ENCODE data around the gene MYMX. TPM values are rescaled to one million over a fixed set of nuclear protein-coding genes. Genes with fewer than 3 reads are reported as not detected.

The MYMX gene
- total RNA-seq, 1 donor from 2014 or later = 11.2 TPM

DNA sequence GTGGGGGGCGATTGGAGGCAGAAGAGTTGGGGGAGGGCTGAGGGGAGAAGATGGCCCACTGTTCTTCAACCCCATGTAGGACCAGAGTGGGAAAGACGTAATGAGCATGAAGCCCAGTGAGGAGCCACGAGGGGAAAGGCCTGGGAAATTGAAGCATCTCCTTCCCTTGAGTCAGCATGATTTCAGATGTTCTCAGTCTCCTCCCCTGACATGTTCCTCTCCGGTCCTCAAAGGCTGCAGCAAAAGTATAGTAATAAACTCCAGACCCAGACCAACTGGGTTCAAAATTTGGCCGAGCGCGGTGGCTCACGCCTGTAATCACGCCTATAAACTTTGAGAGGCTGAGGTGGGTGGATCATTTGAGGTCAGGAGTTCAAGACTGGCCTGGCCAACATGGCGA lies 50.5 kb downstream of the MYMX start:
- H3K4me1 Mint-ChIP-seq (ENCODE audit: unreplicated experiment) = peaks cover 36% of the 10 kb centered on the region
- peaks cover 14% of the 10 kb centered on the region for H3K27me3 Mint-ChIP-seq (ENCODE audit: unreplicated experiment)
- TF ChIP-seq CTCF (IDR thresholded peaks at IDR 0.05; ENCODE audit: unreplicated experiment) = no peak
- no peaks in the 10 kb centered on the region for H3K36me3 Mint-ChIP-seq (ENCODE audit: low read depth, unreplicated experiment)
- DNase-seq (ENCODE audit: low spot score) = no peak
- no peak overlapping the region for H3K27ac Mint-ChIP-seq (ENCODE audit: unreplicated experiment)
- H3K9me3 Mint-ChIP-seq (ENCODE audit: unreplicated experiment) = no peaks in the 10 kb centered on the region
- H3K4me3 Mint-ChIP-seq (ENCODE audit: unreplicated experiment) = no peak overlapping the region

Other genes with a start within 250 kb of the MYMX start
- 30.3 TPM for gene MRPL14, start 89.5 kb upstream of the MYMX start, total RNA-seq (ENCODE audit: unreplicated experiment)
- 33.4 TPM for gene TMEM63B, start 89.4 kb upstream of the MYMX start, total RNA-seq (ENCODE audit: unreplicated experiment)
- gene CAPN11, start 58.1 kb upstream of the MYMX start, total RNA-seq (ENCODE audit: unreplicated experiment) = 2.3 TPM
- 142 TPM for gene SLC29A1, start 6.7 kb downstream of the MYMX start, total RNA-seq (ENCODE audit: unreplicated experiment)
- gene HSP90AB1, start 30.2 kb downstream of the MYMX start, total RNA-seq (ENCODE audit: unreplicated experiment) = 962 TPM
- 31.8 TPM for gene SLC35B2, start 40.6 kb downstream of the MYMX start, total RNA-seq (ENCODE audit: unreplicated experiment)
- gene NFKBIE, start 48.6 kb downstream of the MYMX start, total RNA-seq (ENCODE audit: unreplicated experiment) = 16.7 TPM
- gene TMEM151B, start 53.5 kb downstream of the MYMX start, total RNA-seq (ENCODE audit: unreplicated experiment) = 0.28 TPM
- gene AARS2, start 96.4 kb downstream of the MYMX start, total RNA-seq (ENCODE audit: unreplicated experiment) = 16.0 TPM
- not detected for gene SPATS1, start 125.7 kb downstream of the MYMX start, total RNA-seq (ENCODE audit: unreplicated experiment)
- gene CDC5L, start 170.8 kb downstream of the MYMX start, total RNA-seq (ENCODE audit: unreplicated experiment) = 17.3 TPM